Measurements from ENCODE around the gene KLHDC3. TPM values are rescaled to one million over a fixed set of nuclear protein-coding genes. Genes with fewer than 3 reads are reported as not detected.

The KLHDC3 gene
- total and polyA plus RNA-seq, 2 of the 8 experiments (the other 6 are each of a cell fraction or from before 2014, with no cell fraction given), result 181 to 203 TPM

GRCh38 chr6:43019152-43019551 is 5.1 kb downstream of the KLHDC3 start:
- WGBS, 2 experiments (ENCODE audit: extremely low coverage in 1 of 2, insufficient coverage in 1 of 2, insufficient read length in 1 of 2, insufficient replicate concordance in 2 of 2, low coverage in 1 of 2, low lambda C conversion rate in 2 of 2, missing lambda C conversion rate in 1 of 2), result 96% methylated on average over 2 of the region's 2 CpGs; no CpG with 5 or more reads in 1 of the 2 experiments
- H4K5ac ChIP-seq (ENCODE audit: insufficient read length, low read depth, low read length), result no peak overlapping the region
- no peak overlapping the region for H3K56ac ChIP-seq (replicated peaks; ENCODE audit: insufficient read length, low read depth, low read length)
- H4K91ac ChIP-seq (replicated peaks; ENCODE audit: insufficient read length, low read length), result no peak overlapping the region
- H3K14ac ChIP-seq (ENCODE audit: insufficient read length), result no peak overlapping the region
- H2AFZ ChIP-seq (ENCODE audit: low read length), result no peak overlapping the region
- H2AK5ac ChIP-seq (ENCODE audit: low read depth, low read length), result no peak overlapping the region
- peaks cover 11% of the 10 kb centered on the region for H3K23me2 ChIP-seq (ENCODE audit: low read depth, low read length)
- no peak overlapping the region for H3K18ac ChIP-seq (ENCODE audit: extremely low read depth, low read length)
- FAIRE-seq, result no peak
- H2BK15ac ChIP-seq (ENCODE audit: low read length), result no peak overlapping the region
- peaks cover 0 to 7% (median 2%) of the 10 kb centered on the region in 4 experiments; a peak in 5 of 7 replicates for H3K4me1 ChIP-seq (replicated peaks in 1 of 4; ENCODE audit: control insufficient read depth in 3 of 4, insufficient read depth in 4 of 4, low read length in 3 of 4)
- H3K79me1 ChIP-seq (ENCODE audit: low read depth, low read length), result peaks cover 8% of the 10 kb centered on the region; the same call in 1 of the 2 replicates
- no peak overlapping the region for H3K4ac ChIP-seq (replicated peaks; ENCODE audit: insufficient read length, low read depth, low read length)
- H3K4me3 ChIP-seq (ENCODE audit: extremely low read depth in 1 of 4, insufficient read depth in 2 of 4, low read depth in 3 of 4, low read length in 4 of 4), result no peak overlapping the region
- H4K20me1 ChIP-seq (replicated peaks in 1 of 2; ENCODE audit: control insufficient read depth in 1 of 2, insufficient read depth in 2 of 2, low read length in 2 of 2), result peaks cover 0 to 2% of the 10 kb centered on the region in 2 experiments
- no peak overlapping the region for H4K8ac ChIP-seq (ENCODE audit: extremely low read depth, insufficient read depth, low read length)
- no peak overlapping the region for H2BK120ac ChIP-seq (replicated peaks; ENCODE audit: low read depth, low read length)
- no peak overlapping the region for H2BK5ac ChIP-seq (ENCODE audit: low read depth, low read length)
- DNase-seq (ENCODE audit: low read depth in 1 of 2, low spot score in 2 of 2), result no peak
- H2BK20ac ChIP-seq (ENCODE audit: low read length), result no peak overlapping the region
- H3K79me2 ChIP-seq (ENCODE audit: control insufficient read depth in 1 of 2, insufficient read depth in 2 of 2, low read length in 2 of 2), result peaks cover 3 to 50% of the 10 kb centered on the region in 2 experiments; a peak in 3 of 4 replicates
- H3K27me3 ChIP-seq (replicated peaks in 1 of 4; ENCODE audit: control insufficient read depth in 3 of 4, extremely low read depth in 1 of 4, insufficient read depth in 3 of 4, low read length in 3 of 4), result no peaks in the 10 kb centered on the region
- H2BK12ac ChIP-seq (ENCODE audit: low read depth, low read length), result no peak overlapping the region
- ChIA-PET POLR2A (ENCODE audit: partially characterized antibody) (interaction anchor here (1.0 to 27.9 kb wide), 2 partner anchors 20 to 23 kb away, joined by 3 to 584 read pairs; partner anchors contain the start of gene CUL7), CTCF (ENCODE audit: partially characterized antibody) (interaction anchor here (0.7 to 5.6 kb wide), 5 partner anchors 10 to 125 kb away, joined by 3 to 33 read pairs (median 3); no protein-coding TSS in a partner anchor)
- peaks cover 7 to 25% (median 16%) of the 10 kb centered on the region in 4 experiments; a peak in 6 of 8 replicates for H3K36me3 ChIP-seq (ENCODE audit: control insufficient read depth in 2 of 4, insufficient read depth in 4 of 4, low read length in 3 of 4)
- H3K23ac ChIP-seq (ENCODE audit: insufficient read length), result no peak overlapping the region
- H3K4me2 ChIP-seq (ENCODE audit: insufficient read depth in 1 of 2, low read depth in 2 of 2, low read length in 2 of 2), result no peak overlapping the region
- H3K9me3 ChIP-seq (ENCODE audit: insufficient read depth in 2 of 2, low read depth in 1 of 2, low read length in 1 of 2), result no peaks in the 10 kb centered on the region
- H3K9ac ChIP-seq (replicated peaks in 1 of 4; ENCODE audit: extremely low read depth in 1 of 4, low read depth in 3 of 4, low read length in 3 of 4), result no peak overlapping the region
- no peak overlapping the region for H3K27ac ChIP-seq (ENCODE audit: low read depth, low read length)
- TF ChIP-seq KDM1A (IDR thresholded peaks at IDR 0.05; ENCODE audit: borderline replicate concordance, low read length), result no peak

Measured in H1 (cell line).